ENCODE results near the gene CCNJL. TPM values are rescaled to one million over a fixed set of nuclear protein-coding genes. Genes with fewer than 3 reads are reported as not detected.

CCNJL gene
- total and polyA plus RNA-seq, 4 donors: 9.1 to 22.3 (median 13.4) TPM

DNA sequence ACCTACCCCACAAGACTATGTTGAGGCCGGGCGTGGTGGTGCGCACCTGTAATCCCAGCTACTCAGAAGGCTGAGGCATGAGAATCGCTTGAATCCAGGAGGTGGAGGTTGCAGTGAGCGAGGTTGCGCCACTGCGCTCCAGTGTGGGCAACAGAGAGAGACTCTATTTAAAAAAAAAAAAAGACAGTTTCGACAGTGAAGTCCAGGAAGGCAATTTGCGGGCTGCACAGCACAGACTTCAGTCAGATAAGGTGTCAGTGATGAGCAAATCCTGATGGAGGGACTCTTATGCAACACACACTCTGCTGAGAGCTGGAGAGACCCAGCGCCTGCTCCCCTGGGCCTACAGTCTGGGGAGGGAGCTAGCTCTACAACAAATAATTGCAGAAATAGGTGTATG is 14.2 kb downstream of the CCNJL start:
- 74 to 82% methylated on average over 10 of the region's 10 CpGs for WGBS, 2 donors
- no peak for TF ChIP-seq CTCF (IDR thresholded peaks at IDR 0.05; ENCODE audit: control extremely low read depth, extremely low read depth)
- no peaks in the 10 kb centered on the region for H3K27me3 ChIP-seq (ENCODE audit: control insufficient read depth in 3 of 3, insufficient read depth in 3 of 3, low read length in 2 of 3)
- H3K4me3 ChIP-seq: no peak overlapping the region
- DNase-seq (peak in 1 of 3 donors; percentile 49), ATAC-seq (ENCODE audit: insufficient read depth, low FRiP score) (no peak)
- H3K27ac ChIP-seq (ENCODE audit: low read depth in 1 of 2, low read length in 1 of 2): peak overlapping the region in 1 of 2 donors; percentile 74
- no peak overlapping the region for H3K9ac ChIP-seq (ENCODE audit: insufficient read depth in 1 of 2, low read length in 2 of 2)
- H3K4me1 ChIP-seq (ENCODE audit: control insufficient read depth in 5 of 5, insufficient read depth in 5 of 5, low read length in 5 of 5): peaks cover 0 to 18% (median 4%) of the 10 kb centered on the region in 5 donors
- peaks cover 0 to 5% (median 1%) of the 10 kb centered on the region in 4 donors for H3K36me3 ChIP-seq (ENCODE audit: control insufficient read depth in 4 of 4, insufficient read depth in 4 of 4, low read length in 4 of 4)
- no peaks in the 10 kb centered on the region for H3K9me3 ChIP-seq (ENCODE audit: control insufficient read depth in 4 of 4, insufficient read depth in 3 of 4, low read length in 3 of 4)

GRCh38 chr5:160297776-160298175 is 14.6 kb downstream of the CCNJL start:
- WGBS, 2 donors: 65 to 74% methylated on average over 5 of the region's 5 CpGs
- peaks cover 0 to 5% (median 1%) of the 10 kb centered on the region in 4 donors for H3K36me3 ChIP-seq (ENCODE audit: control insufficient read depth in 4 of 4, insufficient read depth in 4 of 4, low read length in 4 of 4)
- DNase-seq: no peak
- ATAC-seq (ENCODE audit: insufficient read depth, low FRiP score): peak; percentile 27
- no peak overlapping the region for H3K4me3 ChIP-seq
- no peaks in the 10 kb centered on the region for H3K9me3 ChIP-seq (ENCODE audit: control insufficient read depth in 4 of 4, insufficient read depth in 3 of 4, low read length in 3 of 4)
- no peaks in the 10 kb centered on the region for H3K27me3 ChIP-seq (ENCODE audit: control insufficient read depth in 3 of 3, insufficient read depth in 3 of 3, low read length in 2 of 3)
- no peak overlapping the region for H3K9ac ChIP-seq (ENCODE audit: insufficient read depth in 1 of 2, low read length in 2 of 2)
- H3K27ac ChIP-seq (ENCODE audit: low read depth in 1 of 2, low read length in 1 of 2): peak overlapping the region in 1 of 2 donors; percentile 74
- no peak for TF ChIP-seq CTCF (IDR thresholded peaks at IDR 0.05; ENCODE audit: control extremely low read depth, extremely low read depth)
- H3K4me1 ChIP-seq (ENCODE audit: control insufficient read depth in 5 of 5, insufficient read depth in 5 of 5, low read length in 5 of 5): peaks cover 0 to 18% (median 4%) of the 10 kb centered on the region in 5 donors

- Histone ChIP-seq H3K9me3 (ENCODE audit: control insufficient read depth in 4 of 4, insufficient read depth in 3 of 4, low read length in 3 of 4) (no peaks in the 10 kb centered on the region), H3K9ac (ENCODE audit: insufficient read depth in 1 of 2, low read length in 2 of 2) (no peak overlapping the region), H3K27me3 (ENCODE audit: control insufficient read depth in 3 of 3, insufficient read depth in 3 of 3, low read length in 2 of 3) (no peaks in the 10 kb centered on the region), H3K27ac (ENCODE audit: low read depth in 1 of 2, low read length in 1 of 2) (peak overlapping the region in 1 of 2 donors; percentile 71), H3K4me1 (ENCODE audit: control insufficient read depth in 5 of 5, insufficient read depth in 5 of 5, low read length in 5 of 5) (peaks cover 0 to 18% (median 4%) of the 10 kb centered on the region in 5 donors), H3K36me3 (ENCODE audit: control insufficient read depth in 4 of 4, insufficient read depth in 4 of 4, low read length in 4 of 4) (peaks cover 0 to 5% (median 1%) of the 10 kb centered on the region in 4 donors), H3K4me3 (no peak overlapping the region)
- no peak for ATAC-seq (ENCODE audit: insufficient read depth, low FRiP score)
- no peak for TF ChIP-seq CTCF (IDR thresholded peaks at IDR 0.05; ENCODE audit: control extremely low read depth, extremely low read depth)
- WGBS, 2 donors: 95 to 100% methylated on average over 1 of the region's 1 CpG
- DNase-seq: no peak
These were observed 15.4 kb downstream of the CCNJL start for GRCh38 chr5:160297004-160297403.

DNA sequence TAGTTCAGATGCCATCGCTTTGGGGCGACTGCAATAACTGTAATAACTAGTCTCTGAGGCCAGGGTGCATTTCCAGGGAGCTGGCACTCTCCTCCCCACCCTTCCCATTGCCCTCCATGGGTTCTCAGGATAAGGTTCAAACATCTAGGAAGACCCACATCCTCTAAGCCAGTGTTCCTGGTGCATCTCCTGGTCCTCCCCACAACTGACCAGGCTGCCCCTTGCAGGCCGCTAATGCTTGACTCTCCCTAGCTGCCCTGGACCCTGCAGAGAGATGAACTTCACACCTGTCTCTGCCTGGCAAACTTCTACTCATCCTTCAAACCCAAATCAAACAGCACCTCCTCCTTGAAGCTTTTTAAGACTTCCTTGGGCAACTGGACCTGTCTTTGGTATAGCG is 15.9 kb downstream of the CCNJL start:
- 96 to 97% methylated on average over 4 of the region's 4 CpGs for WGBS, 2 donors
- H3K4me1 ChIP-seq (ENCODE audit: control insufficient read depth in 5 of 5, insufficient read depth in 5 of 5, low read length in 5 of 5): peaks cover 0 to 18% (median 4%) of the 10 kb centered on the region in 5 donors
- H3K27ac ChIP-seq (ENCODE audit: low read depth in 1 of 2, low read length in 1 of 2): peak overlapping the region in 1 of 2 donors; percentile 71
- no peaks in the 10 kb centered on the region for H3K9me3 ChIP-seq (ENCODE audit: control insufficient read depth in 4 of 4, insufficient read depth in 3 of 4, low read length in 3 of 4)
- no peak for TF ChIP-seq CTCF (IDR thresholded peaks at IDR 0.05; ENCODE audit: control extremely low read depth, extremely low read depth)
- H3K27me3 ChIP-seq (ENCODE audit: control insufficient read depth in 3 of 3, insufficient read depth in 3 of 3, low read length in 2 of 3): no peaks in the 10 kb centered on the region
- H3K36me3 ChIP-seq (ENCODE audit: control insufficient read depth in 4 of 4, insufficient read depth in 4 of 4, low read length in 4 of 4): peaks cover 0 to 5% (median 1%) of the 10 kb centered on the region in 4 donors
- DNase-seq (no peak), ATAC-seq (ENCODE audit: insufficient read depth, low FRiP score) (no peak)
- no peak overlapping the region for H3K9ac ChIP-seq (ENCODE audit: insufficient read depth in 1 of 2, low read length in 2 of 2)
- no peak overlapping the region for H3K4me3 ChIP-seq

Measured in lung (tissue), 12 donors.